CD4-positive, alpha-beta T cell (primary cell): ENCODE results near the gene BRINP2. TPM values are rescaled to one million over a fixed set of nuclear protein-coding genes. Genes with fewer than 3 reads are reported as not detected.

Experiments used
- ATAC-seq: fragments of 200-7000 bp; cut with Tn5 transposase; one replicate; pipeline ENCODE4 v1.10.0; 2022; ENCODE audit warnings: mild to moderate bottlenecking; ENCODE audit not compliant: poor library complexity
- CTCF ChIA-PET: fragments of 350-600 bp; sonication (Branson Sonifier 250); formaldehyde crosslinking; loops from one replicate; lab custom pipeline; 2021; ENCODE audit warnings: antibody characterized with exemption, inconsistent platforms; lab: Charles Lee
- POLR2A ChIA-PET: fragments of 350-600 bp; sonication (Branson Sonifier 250); formaldehyde crosslinking; loops from one replicate; lab custom pipeline; 2021; ENCODE audit warnings: antibody characterized with exemption, inconsistent platforms; lab: Charles Lee
- DNase-seq, 14 experiments: peaks; one replicate each; pipeline ENCODE4 v3.0.0-alpha.2; 2013 to 2020; ENCODE audit warnings: mixed read lengths in 2 of 14
- H3K27ac ChIP-seq, 2 donors: one replicate each; pipeline versions ENCODE4 v1.5.1 to v1.7.0; 2013; ENCODE audit warnings: low read length in 2 of 2, low read depth in 1 of 2, mild to moderate bottlenecking in 1 of 2
- H3K27me3 ChIP-seq, 2 experiments: 1 replicate in 1 of 2; 2 replicates in 1 of 2; pipeline versions ENCODE4 v1.6.1 to v1.7.0; 2013; ENCODE audit warnings: low read length in 2 of 2, control low read depth in 1 of 2, mild to moderate bottlenecking in 1 of 2, moderate library complexity in 1 of 2; ENCODE audit not compliant: insufficient read depth in 2 of 2, control insufficient read depth in 1 of 2
- H3K36me3 ChIP-seq: one replicate; pipeline ENCODE4 v1.6.1; 2013; ENCODE audit warnings: low read length, control low read depth; ENCODE audit not compliant: insufficient read depth
- H3K4me1 ChIP-seq: one replicate; pipeline ENCODE4 v1.6.1; 2013; ENCODE audit warnings: low read length, control low read depth; ENCODE audit not compliant: insufficient read depth
- H3K4me3 ChIP-seq: one replicate; pipeline ENCODE4 v1.5.1; 2013; ENCODE audit warnings: mild to moderate bottlenecking, low read length, moderate library complexity
- H3K9me3 ChIP-seq, 2 experiments: 1 replicate in 1 of 2; 2 replicates in 1 of 2; pipeline versions ENCODE4 v1.6.1 to v1.7.0; 2013; ENCODE audit warnings: low read length in 2 of 2, mild to moderate bottlenecking in 2 of 2, control low read depth in 1 of 2, moderate library complexity in 1 of 2; ENCODE audit not compliant: control insufficient read depth in 1 of 2, insufficient read depth in 1 of 2
- H3K27ac Mint-ChIP-seq: one replicate; pipeline ENCODE4 v1.8.0; 2020; ENCODE audit warnings: mixed read lengths
- H3K27me3 Mint-ChIP-seq: one replicate; pipeline ENCODE4 v1.8.0; 2021; ENCODE audit warnings: mixed read lengths
- H3K36me3 Mint-ChIP-seq: one replicate; pipeline ENCODE4 v1.8.0; 2021; ENCODE audit warnings: low read depth, mixed read lengths
- H3K4me1 Mint-ChIP-seq: one replicate; pipeline ENCODE4 v1.8.0; 2021; ENCODE audit warnings: low read depth, mixed read lengths
- H3K4me3 Mint-ChIP-seq: one replicate; pipeline ENCODE4 v1.8.0; 2020; ENCODE audit warnings: mild to moderate bottlenecking, mixed read lengths
- H3K9me3 Mint-ChIP-seq: one replicate; pipeline ENCODE4 v1.8.0; 2020; ENCODE audit warnings: mixed read lengths
- CTCF ChIP-seq: fragments of 200-600 bp; IDR thresholded peaks from one replicate; pipeline ENCODE4 v1.8.0; 2022; ENCODE audit warnings: antibody characterized with exemption, mild to moderate bottlenecking
- intact Hi-C, 2 experiments: fragments of 100-400 bp; cut with DNase I in 1 of 2; cut with micrococcal nuclease in 1 of 2; formaldehyde crosslinking; loops; one replicate each; pipeline versions ENCODE4 v1.15.1 to v1.9.0; 2023 to 2025; cut with DNase I, micrococcal nuclease
- total RNA-seq, 174 experiments: library from RNA in 2 of 174; stranded (reverse) in 2 of 174; gene quantifications; one replicate each; pipeline ENCODE4 v1.2.3 and lab custom pipeline; 2021 to 2026

The BRINP2 gene
- total RNA-seq, 2 experiments from 2014 or later, result not detected

GRCh38 chr1:177283380-177283779 lies 112.6 kb downstream of the BRINP2 start:
- Mint-ChIP-seq H3K27ac (no peak overlapping the region), H3K36me3 (no peaks in the 10 kb centered on the region)
- POLR2A ChIA-PET, result no interaction called here

GRCh38 chr1:177286396-177286795 lies 115.6 kb downstream of the BRINP2 start:
- Histone ChIP-seq H3K4me1 (no peaks in the 10 kb centered on the region), H3K9me3 (peaks cover 0 to 7% of the 10 kb centered on the region in 2 experiments), H3K36me3 (no peaks in the 10 kb centered on the region), H3K4me3 (no peak overlapping the region), H3K27me3 (no peaks in the 10 kb centered on the region), H3K27ac (no peak overlapping the region)
- ATAC-seq, result no peak
- no peak for DNase-seq
- no peaks in the 10 kb centered on the region for H3K27me3 Mint-ChIP-seq
- no peaks in the 10 kb centered on the region for H3K4me1 Mint-ChIP-seq
- intact Hi-C loops, result no loop called here
- ChIA-PET POLR2A (no interaction called here), CTCF (no interaction called here)
- TF ChIP-seq CTCF, result no peak
- H3K4me3 Mint-ChIP-seq, result no peak overlapping the region
- H3K27ac Mint-ChIP-seq, result no peak overlapping the region
- no peaks in the 10 kb centered on the region for H3K36me3 Mint-ChIP-seq
- no peaks in the 10 kb centered on the region for H3K9me3 Mint-ChIP-seq

More at GRCh38 chr1:177283380-177283779, 112.6 kb downstream of the BRINP2 start:
- Mint-ChIP-seq H3K4me1 (no peaks in the 10 kb centered on the region), H3K9me3 (no peaks in the 10 kb centered on the region), H3K27me3 (no peaks in the 10 kb centered on the region), H3K4me3 (no peak overlapping the region)
- Histone ChIP-seq H3K9me3 (peaks cover 0 to 21% of the 10 kb centered on the region in 2 experiments), H3K36me3 (no peaks in the 10 kb centered on the region), H3K4me1 (no peaks in the 10 kb centered on the region), H3K4me3 (no peak overlapping the region), H3K27ac (no peak overlapping the region), H3K27me3 (no peaks in the 10 kb centered on the region)
- intact Hi-C loops, result no loop called here
- ATAC-seq (no peak), DNase-seq (no peak)
- no peak for TF ChIP-seq CTCF
- CTCF ChIA-PET, result no interaction called here

GRCh38 chr1:177287270-177287669 lies 116.5 kb downstream of the BRINP2 start:
- Histone ChIP-seq H3K27me3 (no peaks in the 10 kb centered on the region), H3K27ac (no peak overlapping the region), H3K4me3 (no peak overlapping the region), H3K4me1 (no peaks in the 10 kb centered on the region), H3K36me3 (no peaks in the 10 kb centered on the region), H3K9me3 (no peaks in the 10 kb centered on the region)
- intact Hi-C loops, result no loop called here
- no peaks in the 10 kb centered on the region for H3K36me3 Mint-ChIP-seq
- no peak overlapping the region for H3K4me3 Mint-ChIP-seq
- ChIA-PET CTCF (no interaction called here), POLR2A (no interaction called here)
- no peak overlapping the region for H3K27ac Mint-ChIP-seq
- DNase-seq (no peak), ATAC-seq (no peak)
- no peak for TF ChIP-seq CTCF
- H3K4me1 Mint-ChIP-seq, result no peaks in the 10 kb centered on the region
- H3K9me3 Mint-ChIP-seq, result peaks cover 2% of the 10 kb centered on the region
- H3K27me3 Mint-ChIP-seq, result no peaks in the 10 kb centered on the region
